Superior temporal gyrus (tissue), 1 donor: ENCODE data around the gene ATP8A1.
A peak's percentile ranks its signal among the peaks of the same experiment; 100 is the strongest.

ENCODE experiments used
- DNase-seq: peaks from one replicate; pipeline ENCODE4 v3.0.0-alpha.2; 2016; ENCODE audit errors: extremely low spot score

Gene ATP8A1

GRCh38 chr4:42570221-42570620, 86.7 kb downstream of the ATP8A1 start:
- DNase-seq = peak; percentile 91

DNA sequence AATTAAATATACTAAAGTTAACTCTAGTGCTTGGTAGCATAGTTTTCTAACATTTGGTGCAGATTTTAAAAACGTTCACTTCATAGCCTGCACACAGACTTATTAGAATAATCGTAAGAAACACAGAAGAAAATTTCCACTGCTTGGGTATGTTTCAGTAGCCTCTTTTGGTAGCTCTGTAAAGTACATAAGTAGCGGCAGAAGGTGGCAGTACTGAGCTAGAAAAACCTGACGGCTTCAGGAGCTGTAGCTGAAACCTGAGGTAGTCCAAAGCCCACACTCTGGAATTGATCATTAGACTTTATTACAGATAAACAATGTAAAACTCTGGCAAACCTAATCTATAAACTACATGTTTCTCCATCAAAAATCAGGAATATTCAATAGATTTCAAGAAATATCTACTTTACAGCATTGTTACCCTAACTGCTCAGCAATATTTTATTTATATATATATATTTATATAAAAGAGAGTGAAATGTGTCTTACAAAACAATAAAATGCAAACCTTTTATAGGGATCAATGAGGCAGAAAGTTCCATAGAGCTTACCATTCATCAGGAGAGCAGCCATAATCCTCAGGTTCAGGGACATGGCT, 88.2 kb downstream of the ATP8A1 start:
- DNase-seq = peak; percentile 95

GRCh38 chr4:42566835-42567234, 90.1 kb downstream of the ATP8A1 start:
- no peak for DNase-seq

GRCh38 chr4:42562016-42562415, 94.9 kb downstream of the ATP8A1 start:
- no peak for DNase-seq

- DNase-seq = no peak
Observed at GRCh38 chr4:42561031-42561430, 95.9 kb downstream of the ATP8A1 start.

GRCh38 chr4:42560467-42560861, 96.4 kb downstream of the ATP8A1 start:
- no peak for DNase-seq

DNA sequence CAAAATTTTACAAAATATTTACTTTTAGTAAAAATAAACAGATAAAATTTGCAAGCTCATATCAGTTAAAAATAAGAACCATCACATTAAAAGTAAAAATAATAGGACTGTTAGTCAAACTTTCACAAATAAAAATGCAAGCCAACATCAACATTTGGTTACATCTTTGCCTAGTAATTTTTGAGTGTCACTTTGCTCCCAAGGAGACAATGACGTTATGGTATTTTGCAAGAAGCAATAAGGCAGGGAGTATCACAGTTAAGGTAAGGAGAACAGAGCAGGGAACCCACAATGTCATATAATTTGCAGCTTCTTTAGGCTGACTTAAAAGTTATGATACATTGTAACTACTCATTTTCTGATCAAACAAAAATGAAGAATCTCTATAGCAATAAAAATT, 98.7 kb downstream of the ATP8A1 start:
- DNase-seq = no peak

- no peak for DNase-seq
Observed at GRCh38 chr4:42555828-42556227, 101.1 kb downstream of the ATP8A1 start.

- DNase-seq = no peak
Observed at GRCh38 chr4:42554072-42554471, 102.8 kb downstream of the ATP8A1 start.

GRCh38 chr4:42549896-42550295, 107.0 kb downstream of the ATP8A1 start:
- DNase-seq = no peak

DNA sequence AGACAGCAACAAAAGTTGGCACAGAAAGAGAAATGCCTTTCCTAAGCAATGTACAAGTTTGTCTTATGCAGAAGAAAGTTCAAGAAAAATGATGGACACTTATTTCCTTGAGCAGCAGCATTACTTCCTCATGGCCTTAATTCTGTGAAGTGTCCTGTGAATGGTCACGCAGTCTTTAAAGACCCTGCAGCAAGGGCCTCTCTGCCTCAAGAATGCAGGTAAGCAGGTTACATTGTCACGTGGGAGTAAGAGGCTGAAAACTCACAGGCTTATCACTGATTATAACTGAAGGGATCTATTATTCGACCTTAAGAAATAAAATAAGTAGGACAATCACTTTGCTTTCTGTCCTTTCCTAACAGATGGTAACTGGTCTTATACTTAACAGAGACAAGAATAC, 109.1 kb downstream of the ATP8A1 start:
- no peak for DNase-seq

DNA sequence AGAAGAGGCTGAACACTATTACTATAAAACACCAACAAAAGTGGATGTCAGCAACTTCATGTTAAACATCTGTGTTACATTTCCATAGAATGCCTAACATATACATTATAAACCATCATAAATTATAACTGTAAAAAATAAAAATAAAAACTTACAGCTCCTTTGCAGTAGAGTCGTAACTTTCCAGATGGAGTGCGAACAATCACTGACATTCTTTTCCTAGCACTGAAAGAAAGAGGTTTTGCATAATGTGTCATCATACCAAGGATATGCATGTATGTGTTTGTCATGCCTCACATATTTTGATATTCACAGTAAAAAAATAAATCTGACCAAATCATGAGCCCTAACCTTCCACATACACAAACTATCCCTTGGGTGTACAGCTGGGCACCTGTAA, 113.1 kb downstream of the ATP8A1 start:
- DNase-seq = no peak

DNA sequence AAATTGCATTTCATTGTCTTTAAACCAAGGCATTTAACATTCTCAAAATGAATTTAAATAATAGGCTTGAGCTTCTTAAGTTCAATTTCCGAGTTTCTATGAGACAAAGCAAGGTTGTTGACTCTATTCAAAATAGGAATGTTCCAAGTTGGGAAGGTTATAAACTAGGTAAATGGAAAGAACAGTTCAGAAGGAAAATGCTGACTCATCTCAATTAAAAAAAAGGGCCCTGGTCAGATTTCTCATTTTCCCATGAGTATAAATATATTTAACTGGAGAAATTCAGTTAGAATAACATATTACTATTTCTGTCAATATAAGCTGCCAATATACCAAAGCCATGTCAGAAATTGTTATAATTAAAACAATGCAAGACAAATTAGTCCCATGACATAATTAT, 113.8 kb downstream of the ATP8A1 start:
- no peak for DNase-seq

DNA sequence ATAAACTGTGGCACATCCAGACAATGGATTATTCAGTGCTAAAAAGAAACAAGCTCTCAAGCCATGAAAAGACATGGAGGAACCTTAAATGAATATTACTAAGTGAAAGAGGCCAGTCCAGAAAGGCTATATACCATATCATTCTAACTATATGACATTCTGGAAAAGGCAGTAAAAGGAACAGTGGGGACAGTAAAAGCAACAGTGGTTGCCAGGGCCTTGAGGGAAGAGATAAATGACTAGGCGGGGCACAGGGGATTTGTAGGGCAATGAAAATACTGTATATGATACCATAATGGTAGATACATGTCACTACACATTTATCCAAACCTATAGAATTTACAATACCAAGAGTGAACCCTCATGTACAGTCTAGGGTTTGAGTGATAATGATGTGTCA, 115.3 kb downstream of the ATP8A1 start:
- DNase-seq = no peak

DNA sequence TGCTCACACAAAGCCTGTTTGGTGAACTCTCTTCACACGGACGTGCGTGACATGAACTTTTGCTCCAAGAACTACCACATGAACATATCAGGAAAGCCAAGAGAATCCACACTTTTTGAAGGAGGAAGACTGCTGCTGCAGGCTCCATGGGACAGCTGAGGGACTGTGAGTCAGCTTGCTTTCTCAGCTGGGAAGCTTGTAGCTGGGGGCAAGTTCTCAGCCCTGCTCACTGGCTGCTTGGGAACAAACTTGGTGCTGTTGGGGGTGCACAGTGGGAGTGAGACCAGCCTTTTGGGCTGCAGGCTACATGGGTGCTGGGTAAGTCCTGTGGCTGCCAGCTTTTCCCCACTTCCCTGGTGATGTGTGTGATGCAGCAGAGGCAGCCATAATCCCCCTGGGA, 123.9 kb downstream of the ATP8A1 start:
- no peak for DNase-seq

GRCh38 chr4:42531341-42532030, 125.4 kb downstream of the ATP8A1 start:
- no peak for DNase-seq

- DNase-seq = no peak
Observed at GRCh38 chr4:42523066-42523718, 133.7 kb downstream of the ATP8A1 start.

- peak; percentile 92 for DNase-seq
Observed at GRCh38 chr4:42519803-42520417, 137.0 kb downstream of the ATP8A1 start.

GRCh38 chr4:42515156-42515884, 141.6 kb downstream of the ATP8A1 start:
- DNase-seq = no peak

DNA sequence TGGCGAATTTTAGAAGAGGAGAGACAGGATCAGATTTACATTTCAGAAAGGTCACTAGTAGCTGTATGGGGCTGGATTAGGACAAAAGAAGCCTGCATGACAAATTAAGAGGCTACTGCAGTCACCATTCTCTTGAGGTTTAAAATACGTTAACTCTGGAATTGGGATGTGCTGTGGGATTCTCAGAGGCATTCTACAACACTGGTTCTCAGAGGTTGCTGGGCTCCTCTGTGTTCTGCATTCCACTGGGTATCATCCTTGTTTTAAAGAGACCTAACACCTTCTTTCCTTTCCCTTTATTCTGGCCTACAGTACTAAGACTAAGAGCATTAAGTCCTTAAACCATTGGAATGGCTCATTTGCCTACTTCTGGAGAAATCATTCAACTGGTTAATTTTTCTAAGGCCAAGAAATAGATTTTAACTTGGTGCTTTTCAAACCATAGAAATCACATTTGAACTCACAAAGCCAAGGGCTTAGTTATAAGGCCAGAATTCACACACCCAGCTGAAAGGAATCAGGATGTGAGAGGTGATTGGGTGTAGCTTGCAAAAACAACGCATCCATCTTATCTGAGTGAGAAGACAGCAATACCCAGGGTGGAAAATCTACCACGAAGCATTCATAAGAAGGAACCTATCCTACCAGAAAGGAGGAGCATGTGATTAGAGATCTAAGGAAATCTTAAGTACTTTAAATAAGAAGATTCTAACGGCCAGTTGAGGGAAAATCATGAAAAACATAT, 143.0 kb downstream of the ATP8A1 start:
- DNase-seq = no peak

DNA sequence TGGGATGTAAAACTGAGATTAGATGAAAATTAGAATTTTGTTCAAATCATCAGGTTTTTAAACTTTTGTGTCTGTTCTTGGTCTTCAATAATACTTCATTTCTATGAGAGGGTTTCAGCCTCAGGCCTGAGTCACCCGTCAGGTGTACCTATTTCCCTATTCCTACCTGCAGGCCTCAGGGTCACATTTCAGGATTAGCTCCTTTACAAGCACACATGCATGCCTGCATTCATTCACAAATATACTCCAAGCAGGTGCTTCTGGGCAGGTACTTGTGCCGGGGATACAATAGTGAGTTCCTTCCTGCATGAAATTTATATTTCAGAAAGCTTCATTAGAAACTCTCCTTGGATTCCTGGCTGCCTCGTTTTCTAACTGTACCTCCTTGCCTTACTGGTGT, 144.7 kb downstream of the ATP8A1 start:
- no peak for DNase-seq
